ENCODE measurements around the gene PTPN22.

PTPN22 gene

GRCh38 chr1:113871597-113872113, at the start of gene PTPN22:
Gene PTPN22 (minus strand): TSS chr1:113871712.
- no peak for DNase-seq (ENCODE audit: low spot score)

- DNase-seq (ENCODE audit: low spot score), result no peak
Observed at GRCh38 chr1:113918243-113918642, 46.7 kb upstream of the PTPN22 start.

- DNase-seq (ENCODE audit: low spot score), result no peak
Observed at GRCh38 chr1:113917400-113918082, 46.0 kb upstream of the PTPN22 start.

- no peak for DNase-seq (ENCODE audit: low spot score)
Observed at GRCh38 chr1:113916974-113917373, 45.5 kb upstream of the PTPN22 start.

- DNase-seq (ENCODE audit: low spot score), result no peak
Observed at GRCh38 chr1:113913887-113914664, 42.6 kb upstream of the PTPN22 start.

GRCh38 chr1:113913312-113913668, 41.8 kb upstream of the PTPN22 start:
- DNase-seq (ENCODE audit: low spot score), result no peak

GRCh38 chr1:113912594-113913311, 41.2 kb upstream of the PTPN22 start:
- DNase-seq (ENCODE audit: low spot score), result peak; percentile 72

GRCh38 chr1:113905435-113905861, 33.9 kb upstream of the PTPN22 start:
- no peak for DNase-seq (ENCODE audit: low spot score)

- DNase-seq (ENCODE audit: low spot score), result peak; percentile 98
Observed at GRCh38 chr1:113904674-113905434, 33.3 kb upstream of the PTPN22 start, which contains the start of the genes AP4B1 and DCLRE1B. Gene AP4B1 (minus strand): TSS chr1:113904799. CDS start chr1:113904717, 82 bp downstream. Gene DCLRE1B (plus strand): TSS chr1:113905326. CDS start chr1:113905587, 261 bp downstream.

- DNase-seq (ENCODE audit: low spot score), result peak; percentile 65
Observed at GRCh38 chr1:113904293-113904673, 32.8 kb upstream of the PTPN22 start.

GRCh38 chr1:113903501-113904292, 32.2 kb upstream of the PTPN22 start:
- no peak for DNase-seq (ENCODE audit: low spot score)

GRCh38 chr1:113901191-113901590, 29.7 kb upstream of the PTPN22 start:
- DNase-seq (ENCODE audit: low spot score), result no peak

GRCh38 chr1:113899111-113899510, 27.6 kb upstream of the PTPN22 start:
- DNase-seq (ENCODE audit: low spot score), result no peak

- DNase-seq (ENCODE audit: low spot score), result no peak
Observed at GRCh38 chr1:113898241-113898814, 26.8 kb upstream of the PTPN22 start.

- DNase-seq (ENCODE audit: low spot score), result no peak
Observed at GRCh38 chr1:113895961-113896360, 24.4 kb upstream of the PTPN22 start.

GRCh38 chr1:113895098-113895497, 23.6 kb upstream of the PTPN22 start:
- no peak for DNase-seq (ENCODE audit: low spot score)

GRCh38 chr1:113893267-113893666, 21.8 kb upstream of the PTPN22 start:
- DNase-seq (ENCODE audit: low spot score), result no peak

GRCh38 chr1:113891631-113892220, 20.2 kb upstream of the PTPN22 start:
- no peak for DNase-seq (ENCODE audit: low spot score)

GRCh38 chr1:113890816-113891215, 19.3 kb upstream of the PTPN22 start:
- DNase-seq (ENCODE audit: low spot score), result no peak

All from left forelimb (tissue), 1 donor.